Ascending aorta (tissue), 2 donors: Measurements from ENCODE around the gene SLC7A4. TPM values are rescaled to one million over a fixed set of nuclear protein-coding genes. Genes with fewer than 3 reads are reported as not detected.

Source experiments
- DNase-seq, 2 donors: peaks; one replicate each; pipeline ENCODE4 v3.0.0-alpha.2; 2019; ENCODE audit warnings: low spot score in 2 of 2
- H3K27ac ChIP-seq, 2 donors: fragments of 200-600 bp; sonication (generic); one replicate each; pipeline ENCODE4 v1.5.1; 2016 to 2017; ENCODE audit warnings: mild to moderate bottlenecking in 1 of 2
- H3K27me3 ChIP-seq: fragments of 200-600 bp; sonication (generic); one replicate; pipeline ENCODE4 v1.5.1; 2017
- H3K36me3 ChIP-seq, 2 donors: fragments of 200-600 bp; sonication (generic); one replicate each; pipeline ENCODE4 v1.5.1; 2016
- H3K4me1 ChIP-seq, 2 donors: fragments of 200-600 bp; sonication (generic); one replicate each; pipeline ENCODE4 v1.5.1; 2016 to 2017; ENCODE audit warnings: mild to moderate bottlenecking in 1 of 2
- H3K4me3 ChIP-seq, 2 donors: fragments of 200-600 bp; sonication (generic); one replicate each; pipeline ENCODE4 v1.5.1; 2016 to 2017; ENCODE audit warnings: mild to moderate bottlenecking in 1 of 2
- H3K9me3 ChIP-seq, 2 donors: fragments of 200-600 bp; sonication (generic); one replicate each; pipeline ENCODE4 v1.5.1; 2016
- CTCF ChIP-seq, 3 experiments: fragments of 200-600 bp in 2 of 3; fragments of 450-650 bp in 1 of 3; sonication (generic) in 2 of 3; IDR thresholded peaks; one replicate each; pipeline ENCODE4 v1.5.1; 2016 to 2019; ENCODE audit warnings: antibody characterized with exemption in 3 of 3, mild to moderate bottlenecking in 1 of 3, moderate library complexity in 1 of 3
- intact Hi-C: fragments of 100-400 bp; cut with DNase I; formaldehyde crosslinking; loops from one replicate; pipeline ENCODE4 v1.15.1; 2023
- total RNA-seq: library from RNA; depleted of rRNA; stranded (reverse); fragments of >200 nt; gene quantifications from one replicate; pipeline ENCODE4 v1.1.0, GENCODE V29; 2016

SLC7A4 gene
- total RNA-seq, 1 donor from 2014 or later: 20.4 TPM

GRCh38 chr22:21015466-21016006 is 16.8 kb downstream of the SLC7A4 start:
- TF ChIP-seq CTCF (IDR thresholded peaks at IDR 0.05): no peak
- intact Hi-C loops: loop anchor here (5.0 kb wide), 1 partner anchor 33 kb away; the partner anchor contains the start of gene LZTR1
- H3K9me3 ChIP-seq: no peaks in the 10 kb centered on the region
- peaks cover 10 to 18% of the 10 kb centered on the region in 2 donors for H3K4me1 ChIP-seq
- H3K36me3 ChIP-seq: no peaks in the 10 kb centered on the region
- no peak for DNase-seq
- H3K4me3 ChIP-seq: peak overlapping the region in 1 of 2 donors; percentile 59
- H3K27ac ChIP-seq: no peak overlapping the region
- no peaks in the 10 kb centered on the region for H3K27me3 ChIP-seq

- intact Hi-C loops: loop anchor here (1.0 to 5.0 kb wide), 2 partner anchors 14 to 33 kb away; partner anchors contain the start of gene LZTR1
- no peaks in the 10 kb centered on the region for H3K27me3 ChIP-seq
- no peaks in the 10 kb centered on the region for H3K9me3 ChIP-seq
- DNase-seq: peak in 1 of 2 donors; percentile 76
- peak within 1 kb of the TSS; percentile 27 to 59 for H3K4me3 ChIP-seq
- TF ChIP-seq CTCF (IDR thresholded peaks at IDR 0.05): no peak
- no peaks in the 10 kb centered on the region for H3K36me3 ChIP-seq
- H3K27ac ChIP-seq: peak within 1 kb of the TSS; percentile 57 to 68
- H3K4me1 ChIP-seq: peaks cover 10 to 18% of the 10 kb centered on the region in 2 donors
Measured at GRCh38 chr22:21014726-21015465, 17.5 kb downstream of the SLC7A4 start, which contains the start of gene P2RX6. Gene P2RX6, plus strand, starts transcription at chr22:21015165. Its CDS starts 10 bp downstream, at chr22:21015175.

GRCh38 chr22:21014202-21014725 is 18.1 kb downstream of the SLC7A4 start:
- Histone ChIP-seq H3K4me1 (peaks cover 10 to 18% of the 10 kb centered on the region in 2 donors), H3K4me3 (peak overlapping the region; percentile 27 to 59), H3K27me3 (no peaks in the 10 kb centered on the region), H3K36me3 (no peaks in the 10 kb centered on the region), H3K9me3 (no peaks in the 10 kb centered on the region), H3K27ac (peak overlapping the region; percentile 57 to 68)
- intact Hi-C loops: loop anchor here (1.0 kb wide), 1 partner anchor 13 kb away; no protein-coding TSS in a partner anchor
- DNase-seq: peak; percentile 40 to 91
- no peak for TF ChIP-seq CTCF (IDR thresholded peaks at IDR 0.05)

- peak overlapping the region; percentile 27 to 59 for H3K4me3 ChIP-seq
Measured at GRCh38 chr22:21013657-21014201, 18.6 kb downstream of the SLC7A4 start.

More at GRCh38 chr22:21013657-21014201, 18.6 kb downstream of the SLC7A4 start:
- Histone ChIP-seq H3K4me1 (peaks cover 10 to 18% of the 10 kb centered on the region in 2 donors), H3K9me3 (no peaks in the 10 kb centered on the region), H3K27me3 (no peaks in the 10 kb centered on the region), H3K27ac (peak overlapping the region; percentile 57 to 68), H3K36me3 (no peaks in the 10 kb centered on the region)
- intact Hi-C loops: loop anchor here (1.0 kb wide), 1 partner anchor 12 kb away; no protein-coding TSS in a partner anchor
- no peak for TF ChIP-seq CTCF (IDR thresholded peaks at IDR 0.05)
- DNase-seq: no peak
